GM12878 (cell line): Measurements from ENCODE around the gene AP1M1.

Experiments
- CREB1 ChIP-seq: IDR thresholded peaks from 2 replicates; pipeline ENCODE4 v1.6.1; 2012; ENCODE audit warnings: low read depth, mild to moderate bottlenecking, inconsistent platforms
- NR2C2 ChIP-seq: IDR thresholded peaks from 2 replicates; pipeline ENCODE4 v1.6.1; 2011; ENCODE audit warnings: borderline replicate concordance, low read depth; ENCODE audit not compliant: control insufficient read depth, insufficient read length
- POLR2AphosphoS5 ChIP-seq: IDR thresholded peaks from 2 replicates; pipeline ENCODE4 v1.6.1; 2011; ENCODE audit warnings: mild to moderate bottlenecking, low read length, inconsistent platforms
- RAD21 ChIP-seq: IDR thresholded peaks from 2 replicates; pipeline ENCODE4 v1.6.1; 2011; ENCODE audit warnings: mild to moderate bottlenecking, low read depth, low read length, moderate library complexity; ENCODE audit not compliant: insufficient read depth
- YY1 ChIP-seq: IDR thresholded peaks from 2 replicates; pipeline ENCODE4 v1.6.1; 2011; ENCODE audit warnings: low read depth, mild to moderate bottlenecking, low read length
- ZZZ3 ChIP-seq: IDR thresholded peaks from 2 replicates; pipeline ENCODE4 v1.6.1; 2011; ENCODE audit warnings: low read depth; ENCODE audit not compliant: control insufficient read depth, insufficient read length
- TF ChIP-seq, protein P1 (sequence below), 3 experiments: IDR thresholded peaks in 2 of 3; conservative IDR thresholded peaks in 1 of 3; 2 replicates each; pipeline ENCODE4 v1.5.1; 2011; ENCODE audit warnings: low read depth in 3 of 3, low read length in 3 of 3, mild to moderate bottlenecking in 3 of 3, control low read depth in 2 of 3, moderate library complexity in 2 of 3, inconsistent platforms in 1 of 3, mixed read lengths in 1 of 3; ENCODE audit not compliant: control insufficient read depth in 2 of 3, insufficient read depth in 1 of 3; ENCODE audit errors: extremely low read depth in 1 of 3
- TF ChIP-seq, protein P2 (sequence below): IDR thresholded peaks from 2 replicates; pipeline ENCODE4 v1.6.1; 2012; ENCODE audit warnings: low read depth, low read length, improper control_type of control experiment

DNA sequence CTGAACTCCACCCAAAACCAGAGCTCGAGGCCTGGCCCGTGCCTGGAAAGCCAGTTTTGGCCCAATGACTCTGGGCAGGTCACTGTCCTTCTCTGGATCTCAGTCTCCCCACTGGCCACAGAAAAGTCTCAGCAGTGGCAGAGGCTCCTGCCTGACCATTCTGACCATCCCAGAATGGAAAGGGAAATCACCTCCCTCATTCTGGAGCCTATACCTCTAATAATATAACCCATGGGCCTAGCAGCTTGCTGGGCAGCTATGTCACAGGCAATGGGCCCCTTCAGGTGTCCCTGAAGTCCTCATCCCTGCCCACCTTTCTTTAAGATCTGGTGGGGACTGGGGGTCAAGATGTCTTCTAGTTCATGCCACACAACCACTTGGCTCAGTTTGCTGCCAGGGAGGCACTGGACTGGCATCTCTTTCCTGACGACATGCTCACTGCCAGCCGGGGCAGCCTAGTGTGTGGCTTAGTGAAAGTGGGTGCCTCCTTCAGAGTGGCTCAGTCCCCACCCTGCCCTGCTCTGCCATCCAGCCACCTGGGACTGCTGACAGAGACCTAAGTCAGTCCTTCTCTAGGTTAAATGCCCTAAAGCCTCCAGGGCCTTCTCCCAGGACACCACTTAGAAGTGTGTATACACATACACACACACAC, 62.6 kb downstream of the AP1M1 start:
- TF ChIP-seq, protein P1, sequence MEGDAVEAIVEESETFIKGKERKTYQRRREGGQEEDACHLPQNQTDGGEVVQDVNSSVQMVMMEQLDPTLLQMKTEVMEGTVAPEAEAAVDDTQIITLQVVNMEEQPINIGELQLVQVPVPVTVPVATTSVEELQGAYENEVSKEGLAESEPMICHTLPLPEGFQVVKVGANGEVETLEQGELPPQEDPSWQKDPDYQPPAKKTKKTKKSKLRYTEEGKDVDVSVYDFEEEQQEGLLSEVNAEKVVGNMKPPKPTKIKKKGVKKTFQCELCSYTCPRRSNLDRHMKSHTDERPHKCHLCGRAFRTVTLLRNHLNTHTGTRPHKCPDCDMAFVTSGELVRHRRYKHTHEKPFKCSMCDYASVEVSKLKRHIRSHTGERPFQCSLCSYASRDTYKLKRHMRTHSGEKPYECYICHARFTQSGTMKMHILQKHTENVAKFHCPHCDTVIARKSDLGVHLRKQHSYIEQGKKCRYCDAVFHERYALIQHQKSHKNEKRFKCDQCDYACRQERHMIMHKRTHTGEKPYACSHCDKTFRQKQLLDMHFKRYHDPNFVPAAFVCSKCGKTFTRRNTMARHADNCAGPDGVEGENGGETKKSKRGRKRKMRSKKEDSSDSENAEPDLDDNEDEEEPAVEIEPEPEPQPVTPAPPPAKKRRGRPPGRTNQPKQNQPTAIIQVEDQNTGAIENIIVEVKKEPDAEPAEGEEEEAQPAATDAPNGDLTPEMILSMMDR (IDR thresholded peaks at IDR 0.05 in 2 of 3, conservative IDR thresholded peaks at IDR 0.05 in 1 of 3; ENCODE audit: control insufficient read depth in 2 of 3, extremely low read depth in 1 of 3, insufficient read depth in 1 of 3, low read depth in 3 of 3, low read length in 3 of 3) = no peak
- TF ChIP-seq ZZZ3 (no peak), NR2C2 (no peak), POLR2AphosphoS5 (no peak), YY1 (no peak), CREB1 (no peak), RAD21 (no peak)
- TF ChIP-seq, protein P2, sequence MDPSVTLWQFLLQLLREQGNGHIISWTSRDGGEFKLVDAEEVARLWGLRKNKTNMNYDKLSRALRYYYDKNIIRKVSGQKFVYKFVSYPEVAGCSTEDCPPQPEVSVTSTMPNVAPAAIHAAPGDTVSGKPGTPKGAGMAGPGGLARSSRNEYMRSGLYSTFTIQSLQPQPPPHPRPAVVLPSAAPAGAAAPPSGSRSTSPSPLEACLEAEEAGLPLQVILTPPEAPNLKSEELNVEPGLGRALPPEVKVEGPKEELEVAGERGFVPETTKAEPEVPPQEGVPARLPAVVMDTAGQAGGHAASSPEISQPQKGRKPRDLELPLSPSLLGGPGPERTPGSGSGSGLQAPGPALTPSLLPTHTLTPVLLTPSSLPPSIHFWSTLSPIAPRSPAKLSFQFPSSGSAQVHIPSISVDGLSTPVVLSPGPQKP = no peak
